Ureter (tissue), 1 donor: ENCODE data around the gene SH2D3A. TPM values are rescaled to one million over a fixed set of nuclear protein-coding genes. Genes with fewer than 3 reads are reported as not detected.
A peak's percentile ranks its signal among the peaks of the same experiment; 100 is the strongest.

Experiments used
- DNase-seq: peaks from one replicate; pipeline ENCODE4 v3.0.0-alpha.2; 2020; ENCODE audit warnings: low spot score
- total RNA-seq: library from RNA; stranded (reverse); gene quantifications from one replicate; pipeline ENCODE4 v1.2.4, GENCODE V29; 2023
- donor health status: DM: yes; HTN: yes; CAD: no.

SH2D3A gene
- total RNA-seq, 1 donor from 2014 or later, result 68.7 TPM

DNA sequence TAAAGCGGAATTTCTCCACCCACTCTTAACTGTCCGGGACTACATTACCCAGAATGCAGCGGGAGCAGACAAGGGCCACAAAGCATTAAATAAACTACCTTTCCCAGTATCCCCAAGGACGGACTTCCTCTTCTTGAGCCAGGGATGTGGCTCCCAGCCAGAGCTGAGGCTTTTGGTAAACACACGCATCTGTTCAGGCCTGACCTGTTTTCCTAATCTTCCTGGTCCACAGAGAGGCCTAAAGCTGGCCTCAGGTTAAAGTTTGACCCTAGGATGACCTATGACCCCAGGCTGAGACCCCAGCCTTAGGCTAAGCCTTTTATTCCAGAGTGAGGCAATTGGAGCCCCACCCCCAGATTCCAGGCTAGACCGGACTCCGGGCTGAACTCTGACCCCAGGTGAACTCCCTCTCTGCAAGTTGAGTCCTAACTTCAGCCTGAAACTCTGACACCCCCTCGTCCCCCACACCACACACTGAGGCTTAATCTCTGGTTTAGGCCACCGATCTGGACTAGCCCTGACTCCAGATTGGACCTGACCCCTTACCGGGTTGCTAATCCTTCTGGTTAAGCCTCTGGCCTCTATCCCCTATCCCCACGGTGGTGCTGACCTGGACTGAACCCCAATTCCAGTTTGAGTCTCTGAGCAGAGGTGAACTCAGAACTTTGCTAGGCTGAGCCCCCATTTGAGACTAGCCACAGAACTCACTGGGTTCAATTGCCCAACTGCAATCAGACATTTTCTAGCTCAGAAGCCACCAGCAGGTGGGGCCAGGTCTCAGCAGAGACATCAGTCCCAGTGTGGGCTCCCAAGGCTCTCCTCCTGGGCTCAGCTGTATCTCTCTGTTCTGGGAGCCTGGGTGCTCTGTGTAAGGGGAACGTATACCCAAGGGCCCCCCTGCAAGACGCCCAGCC, 29.1 kb downstream of the SH2D3A start:
- DNase-seq, result peak; percentile 97

DNA sequence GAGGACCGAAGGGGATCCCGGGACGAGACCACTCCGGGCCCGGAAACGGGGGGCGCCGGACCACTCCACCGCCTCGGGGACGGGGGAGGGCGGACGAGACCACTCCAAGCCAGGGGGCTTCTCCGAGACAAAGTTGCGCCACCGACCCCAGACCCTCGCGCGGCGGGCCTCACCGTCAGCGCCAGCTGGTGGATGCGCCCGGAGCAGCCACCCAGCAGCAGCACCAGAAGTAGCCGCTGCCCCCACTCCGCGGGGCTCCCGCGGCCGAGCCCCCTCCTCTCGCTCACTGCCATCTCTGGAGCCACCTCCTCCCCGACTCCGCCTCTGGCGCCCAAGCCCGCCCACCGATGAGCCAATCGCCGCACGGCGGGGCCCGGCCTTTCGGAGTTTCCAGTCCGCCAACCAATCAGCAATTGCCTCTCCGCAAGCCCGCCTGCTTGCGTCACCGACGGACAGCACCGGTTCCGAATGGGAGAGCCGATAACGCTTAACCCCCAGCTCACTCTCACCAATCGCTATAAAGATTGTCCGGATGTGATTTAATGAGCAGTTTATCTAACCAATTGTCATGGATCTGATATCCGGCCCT, 29.9 kb downstream of the SH2D3A start, which contains the start of gene GPR108:
TSS of gene GPR108 (minus strand) at position 297 of the 589 bp plus-strand sequence. CDS start at position 293, 4 bp downstream.
- peak; percentile 100 for DNase-seq

DNA sequence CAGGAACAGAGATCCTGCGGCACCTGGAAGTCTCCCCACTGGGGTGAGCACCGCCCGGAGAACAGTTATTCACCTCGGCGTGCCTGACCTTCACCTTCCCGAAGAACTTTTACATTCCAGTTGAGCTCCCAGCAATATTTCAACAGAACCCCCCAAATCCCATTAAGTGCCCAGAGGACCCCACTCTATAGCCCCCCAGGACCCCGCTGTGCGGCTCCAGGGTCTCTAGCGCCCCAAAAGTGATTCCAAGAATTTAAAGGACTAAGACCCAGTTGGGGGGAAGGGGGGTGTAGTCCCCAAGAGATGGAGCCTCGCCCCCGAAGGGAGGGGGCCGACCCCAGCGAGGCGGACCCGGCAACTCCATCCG, 30.3 kb downstream of the SH2D3A start:
- DNase-seq, result no peak

DNA sequence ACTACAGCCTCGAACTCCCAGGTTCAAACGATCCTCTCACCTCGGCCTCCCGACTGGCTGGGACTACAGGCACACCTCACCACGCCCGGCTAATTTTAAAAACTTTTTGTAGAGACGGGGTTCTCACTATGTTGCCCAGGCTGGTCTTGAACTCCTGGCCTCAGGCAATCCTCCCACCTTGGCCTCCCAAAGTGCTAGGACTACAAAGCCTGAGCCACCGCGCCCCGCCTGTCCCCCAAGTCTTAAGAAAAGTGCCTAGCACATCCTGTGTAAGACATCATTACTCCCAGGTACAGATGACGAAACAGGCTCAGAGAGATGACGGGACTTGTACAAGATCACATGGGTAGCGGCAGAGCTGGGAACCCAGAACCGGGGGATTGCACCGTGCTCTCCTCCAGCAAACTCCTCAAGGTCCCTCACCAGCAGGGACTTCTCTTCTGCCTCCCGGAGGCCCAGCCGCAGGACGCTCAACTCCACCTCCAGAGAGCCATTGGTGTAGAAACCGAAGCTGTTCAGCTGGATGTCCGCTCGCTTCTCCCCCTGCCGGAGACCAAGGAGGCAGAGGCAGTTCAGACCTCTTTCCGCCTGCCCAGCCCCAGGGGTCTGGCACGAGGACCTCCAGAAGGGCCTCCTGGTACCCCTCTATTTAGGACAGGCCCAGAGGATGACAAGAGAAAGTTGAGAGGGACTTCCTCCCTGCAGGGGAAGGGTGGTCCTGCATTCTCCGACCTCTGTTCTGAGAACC, 30.9 kb downstream of the SH2D3A start:
- DNase-seq, result peak; percentile 80

DNA sequence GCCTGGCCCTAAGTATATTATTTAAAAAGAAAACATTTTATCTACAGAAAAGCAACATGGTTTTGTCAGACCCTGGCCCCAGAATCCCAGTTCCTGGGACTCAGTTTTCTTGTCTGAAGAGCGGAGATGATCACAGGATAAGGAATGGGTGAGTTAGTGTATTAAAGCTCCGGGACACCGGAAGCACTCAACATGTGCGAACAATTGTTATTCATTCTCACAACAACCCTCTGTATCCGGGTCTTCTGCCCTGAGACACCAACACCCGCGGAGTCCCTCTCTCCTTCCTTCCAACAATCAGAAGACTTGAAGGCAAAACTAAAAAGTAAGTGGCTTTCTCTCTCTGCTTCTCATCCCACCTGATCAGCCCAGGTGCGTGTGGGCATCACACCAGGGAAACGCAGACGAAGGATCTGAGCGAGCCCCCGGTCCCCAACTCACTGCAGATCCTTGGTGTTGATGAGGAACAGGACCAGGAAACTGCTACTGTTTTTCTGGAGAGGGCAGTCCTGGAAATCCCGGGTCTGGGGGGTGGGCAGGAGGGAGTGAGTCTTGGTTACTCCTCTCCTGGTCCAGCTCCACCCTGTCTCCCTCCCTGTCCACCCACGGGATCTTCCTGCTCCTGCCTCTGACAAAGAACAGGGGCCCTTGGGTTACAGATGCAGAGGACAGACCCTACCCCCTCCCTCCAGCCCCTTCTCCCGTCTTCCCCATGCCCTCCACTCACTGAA, 31.9 kb downstream of the SH2D3A start:
- DNase-seq, result peak; percentile 46

DNA sequence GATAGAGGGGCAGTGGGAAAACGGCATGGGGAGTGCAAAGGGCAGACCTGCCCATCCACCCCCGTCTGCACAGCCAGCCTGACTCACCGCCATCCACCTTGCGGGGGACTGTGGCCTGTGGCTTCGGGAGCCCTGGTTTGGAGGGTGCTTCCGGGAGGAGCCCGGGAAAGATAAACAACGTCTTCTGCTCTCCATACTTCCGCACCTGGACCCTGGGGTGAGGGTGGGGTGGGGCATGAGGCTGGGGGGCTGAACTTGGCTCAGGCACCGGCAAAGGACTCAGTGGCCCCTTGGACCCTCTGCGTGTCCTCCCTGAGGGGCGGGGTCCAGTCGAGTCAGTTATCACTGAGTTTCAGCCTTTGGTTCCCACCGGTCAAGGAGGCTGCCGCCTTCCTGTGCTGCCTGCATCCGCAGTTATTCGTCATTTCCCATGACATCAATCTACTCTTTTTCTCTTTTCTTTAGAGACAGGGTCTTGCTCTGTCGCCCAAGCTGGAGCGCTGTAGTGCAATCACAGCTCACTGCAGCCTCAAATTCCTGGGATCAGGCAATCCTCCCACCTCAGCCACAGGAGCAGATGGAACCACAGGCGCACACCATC, 33.0 kb downstream of the SH2D3A start:
- peak; percentile 44 for DNase-seq

DNA sequence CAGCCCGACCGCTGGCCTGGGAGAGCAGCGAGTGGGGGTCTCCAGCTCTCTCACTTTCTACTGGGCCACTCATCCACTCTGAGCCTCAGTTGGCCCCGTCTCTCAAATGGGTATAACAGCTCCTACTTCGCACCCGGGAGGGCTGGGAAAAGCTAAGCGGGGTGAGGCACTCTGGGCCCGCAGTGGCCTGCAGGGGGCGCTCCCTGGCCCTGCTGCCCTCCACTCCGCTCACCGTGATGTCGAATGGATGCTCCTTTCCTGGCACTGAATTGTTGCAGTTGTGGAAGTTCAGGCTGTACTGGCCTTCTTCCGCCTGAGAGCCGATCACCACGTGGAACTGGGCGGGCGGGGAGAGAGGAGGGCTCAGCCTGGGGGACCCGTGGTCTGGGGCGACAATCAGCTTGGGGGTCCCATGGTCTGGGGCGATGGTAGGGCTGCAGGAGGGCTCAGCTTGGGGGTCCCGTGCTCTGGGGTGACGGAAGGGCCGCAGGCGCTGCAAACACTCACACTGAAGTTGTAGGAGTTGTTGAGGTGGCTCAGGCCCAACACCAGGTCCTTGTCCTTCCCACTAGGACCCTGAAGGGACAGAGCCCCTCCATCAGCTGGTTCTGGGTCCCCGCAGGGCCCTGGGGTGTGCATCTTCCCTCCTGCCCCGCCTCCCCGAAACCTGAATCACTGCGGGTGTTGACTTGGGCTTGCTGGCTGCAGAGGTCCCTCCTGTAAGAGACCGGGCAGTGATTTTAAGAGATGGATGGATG, 33.7 kb downstream of the SH2D3A start:
- DNase-seq, result no peak

DNA sequence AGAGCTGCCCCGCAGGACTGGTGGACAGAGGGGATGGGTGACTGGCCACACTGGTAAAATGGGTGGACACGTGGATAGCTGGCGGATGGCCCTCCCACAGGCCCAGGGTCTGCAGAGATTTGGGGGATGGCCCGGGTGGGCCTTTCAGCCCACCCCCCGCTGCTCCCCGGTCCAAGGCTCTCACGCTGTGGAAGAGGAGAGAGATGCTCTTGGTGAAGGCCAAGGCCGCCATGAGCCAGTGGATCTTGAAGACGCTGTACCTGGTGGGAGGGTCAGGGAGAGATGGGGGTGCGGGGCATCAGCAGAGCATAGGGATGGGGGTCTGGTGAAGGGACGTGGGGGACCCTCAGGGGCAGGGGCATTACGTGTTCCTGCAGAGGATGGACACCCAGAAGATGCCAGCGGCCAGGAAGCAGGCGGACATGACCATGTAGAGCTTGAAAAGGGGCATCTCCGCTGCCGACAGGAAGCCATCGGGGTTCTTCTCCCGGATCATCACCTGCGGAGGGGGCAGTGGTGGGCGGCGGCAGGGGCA, 34.4 kb downstream of the SH2D3A start:
- no peak for DNase-seq

DNA sequence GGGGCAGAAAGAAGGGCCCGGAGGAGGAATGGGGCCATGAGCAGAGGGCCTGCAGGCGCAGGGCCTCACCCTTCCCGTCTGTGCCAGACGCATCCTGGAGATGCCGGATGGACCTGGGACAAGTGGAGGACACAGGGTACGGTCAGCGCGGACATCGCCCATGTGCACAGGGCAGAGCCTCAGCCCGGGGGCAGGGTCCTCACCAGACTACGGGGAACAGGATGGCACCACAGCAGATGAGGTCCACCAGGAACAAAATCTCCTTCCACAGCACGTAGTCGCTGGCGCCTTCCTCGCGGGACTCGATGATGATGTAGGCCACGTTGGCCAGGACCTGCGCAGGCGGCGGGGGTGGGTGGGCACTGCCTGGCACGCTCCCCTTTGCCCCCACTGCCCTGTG, 35.4 kb downstream of the SH2D3A start:
- DNase-seq, result no peak

DNA sequence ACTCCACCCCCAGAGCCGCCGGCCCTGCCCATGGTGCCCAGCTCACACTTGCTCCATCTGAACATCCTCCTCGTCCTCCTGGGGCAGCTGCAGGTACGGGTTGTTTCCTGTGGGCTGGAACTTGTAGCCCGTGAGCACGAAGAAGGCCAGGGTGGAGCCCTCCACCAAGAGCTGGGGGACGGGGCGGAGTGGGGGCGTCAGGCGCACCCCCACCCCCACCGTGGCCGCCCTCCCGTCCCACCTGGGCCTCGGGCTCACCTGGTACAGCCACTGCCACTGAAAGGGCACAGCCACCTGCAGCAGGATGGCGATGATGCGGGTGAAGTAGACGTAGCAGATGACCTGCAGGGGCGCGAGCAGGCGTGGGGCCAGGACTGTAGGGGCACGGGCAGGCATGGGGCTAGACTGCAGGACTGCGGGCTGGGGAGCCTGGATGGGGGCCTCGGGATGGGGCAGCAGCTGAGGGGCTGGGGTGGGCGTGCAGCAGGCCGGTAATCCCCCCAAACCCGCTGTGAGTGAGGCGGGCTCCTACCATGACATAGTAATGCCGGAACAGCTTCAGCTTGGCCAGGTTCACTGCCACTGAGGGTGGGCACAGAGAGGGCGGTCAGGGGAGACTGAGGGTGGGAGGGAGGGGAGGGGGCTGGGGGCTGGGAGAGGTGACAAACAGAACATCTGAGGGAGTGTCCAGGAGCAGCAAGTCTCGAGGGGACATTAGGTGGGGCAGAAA, 36.1 kb downstream of the SH2D3A start:
- peak; percentile 46 for DNase-seq

DNA sequence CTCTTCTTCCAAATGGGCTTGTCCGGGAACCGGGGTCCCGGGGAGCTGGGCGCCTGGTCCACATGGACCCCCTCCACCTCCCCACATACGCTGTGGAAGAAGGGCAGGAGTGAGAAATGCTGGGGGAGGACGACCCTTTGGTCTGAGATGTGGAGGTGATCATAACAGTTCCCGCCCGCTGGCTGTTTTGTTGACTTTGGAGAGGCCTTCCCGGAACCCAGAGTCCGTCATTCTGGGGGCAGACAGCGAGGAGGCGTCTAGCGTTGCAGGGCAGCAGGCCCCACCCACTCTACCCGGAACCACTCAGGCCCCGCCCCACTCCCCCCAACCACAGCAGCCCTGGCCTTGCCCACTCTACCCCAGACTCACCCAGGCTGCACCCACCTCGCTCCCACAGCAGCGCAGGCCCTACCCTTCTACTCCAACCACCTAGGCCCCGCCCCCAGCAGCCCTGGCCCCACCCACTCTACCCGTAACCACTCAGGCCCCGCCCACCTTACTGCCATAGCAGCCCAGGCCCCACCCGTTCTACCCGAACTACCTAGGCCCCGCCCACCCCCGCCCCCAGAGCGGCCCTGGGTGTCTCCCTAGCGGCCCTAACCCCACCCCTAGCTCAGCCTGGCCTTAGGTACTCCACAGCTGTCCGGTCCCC, 37.0 kb downstream of the SH2D3A start:
- DNase-seq, result peak; percentile 66

DNA sequence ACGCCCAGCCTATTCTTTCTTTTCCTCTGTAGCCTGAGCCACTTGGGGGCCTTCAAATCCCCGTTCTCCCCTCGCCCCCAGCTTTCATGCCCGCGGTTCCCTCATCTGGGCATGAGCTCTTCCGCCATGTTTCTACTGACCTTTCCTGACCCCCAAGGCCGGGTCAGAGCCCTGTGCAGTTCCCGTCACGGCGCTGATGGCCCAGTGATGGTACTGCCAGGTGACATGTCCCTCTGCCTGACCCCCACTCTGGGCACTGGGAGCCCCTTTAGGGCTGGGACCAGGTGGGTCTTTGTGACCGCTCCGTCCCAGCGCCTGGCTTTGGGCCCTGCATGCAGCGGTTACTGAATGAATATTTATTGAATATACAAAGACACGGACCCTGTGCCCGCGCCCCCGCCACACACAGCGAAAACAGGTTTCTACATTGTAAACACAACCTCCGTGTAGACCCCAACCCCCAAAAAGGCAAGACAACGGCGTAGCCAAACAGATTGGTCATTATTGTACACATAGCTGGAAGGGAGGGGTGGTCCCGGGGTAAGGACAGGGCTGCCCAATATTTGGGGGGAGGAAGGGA, 37.6 kb downstream of the SH2D3A start:
- no peak for DNase-seq

DNA sequence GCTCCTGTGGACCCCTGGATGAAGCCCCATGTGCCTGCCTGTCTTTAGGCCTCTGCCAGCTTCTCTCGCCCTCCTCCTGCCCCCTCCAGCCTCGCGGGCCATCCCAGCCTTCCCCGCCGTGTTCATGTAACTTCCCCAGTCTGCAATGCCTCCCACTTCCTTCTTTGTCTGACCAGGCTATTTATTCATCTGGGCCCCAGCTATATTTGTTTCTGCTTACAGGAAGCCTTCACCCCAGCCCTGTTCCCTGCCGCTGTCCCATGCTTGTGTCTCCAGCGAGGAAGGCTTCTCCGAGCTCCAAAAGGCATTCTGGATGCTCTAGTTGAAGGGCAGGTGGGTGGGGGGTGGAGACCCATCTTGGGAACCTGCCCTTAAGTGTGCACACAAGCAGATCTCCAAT, 38.9 kb downstream of the SH2D3A start:
- peak; percentile 48 for DNase-seq

DNA sequence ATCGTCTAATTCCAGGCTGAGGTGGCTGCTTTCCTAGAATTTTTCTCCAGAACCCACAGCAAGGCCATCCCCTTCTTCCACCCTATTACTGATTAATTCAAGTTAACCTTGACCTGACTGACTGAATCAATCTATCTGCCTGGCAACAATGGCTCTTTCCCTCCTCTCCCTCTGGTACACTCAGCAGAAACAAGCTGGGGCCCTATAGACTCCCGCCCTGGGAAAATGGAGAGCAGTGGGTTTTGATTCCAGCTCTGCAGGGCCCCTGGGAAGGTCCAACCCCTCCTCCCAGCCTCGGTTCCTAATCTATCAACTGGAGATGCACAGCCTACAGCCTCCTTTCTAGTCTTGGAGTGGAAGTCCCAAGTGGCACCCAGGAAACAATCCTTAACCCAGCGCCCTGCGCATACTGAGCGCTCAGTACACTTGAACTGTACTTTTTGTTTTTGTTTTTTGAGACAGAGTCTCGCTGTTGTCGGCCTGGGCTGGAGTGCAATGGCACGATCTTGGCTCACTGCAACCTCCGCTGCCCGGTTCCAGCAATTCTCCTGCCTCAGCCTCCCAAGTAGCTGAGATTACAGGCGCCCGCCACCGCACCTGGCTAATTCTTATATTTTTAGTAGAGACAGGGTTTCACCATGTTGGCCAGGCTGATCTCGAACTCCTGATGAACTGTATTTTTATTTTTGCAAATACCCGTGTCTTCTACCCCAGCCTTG, 41.6 kb downstream of the SH2D3A start:
- no peak for DNase-seq

DNA sequence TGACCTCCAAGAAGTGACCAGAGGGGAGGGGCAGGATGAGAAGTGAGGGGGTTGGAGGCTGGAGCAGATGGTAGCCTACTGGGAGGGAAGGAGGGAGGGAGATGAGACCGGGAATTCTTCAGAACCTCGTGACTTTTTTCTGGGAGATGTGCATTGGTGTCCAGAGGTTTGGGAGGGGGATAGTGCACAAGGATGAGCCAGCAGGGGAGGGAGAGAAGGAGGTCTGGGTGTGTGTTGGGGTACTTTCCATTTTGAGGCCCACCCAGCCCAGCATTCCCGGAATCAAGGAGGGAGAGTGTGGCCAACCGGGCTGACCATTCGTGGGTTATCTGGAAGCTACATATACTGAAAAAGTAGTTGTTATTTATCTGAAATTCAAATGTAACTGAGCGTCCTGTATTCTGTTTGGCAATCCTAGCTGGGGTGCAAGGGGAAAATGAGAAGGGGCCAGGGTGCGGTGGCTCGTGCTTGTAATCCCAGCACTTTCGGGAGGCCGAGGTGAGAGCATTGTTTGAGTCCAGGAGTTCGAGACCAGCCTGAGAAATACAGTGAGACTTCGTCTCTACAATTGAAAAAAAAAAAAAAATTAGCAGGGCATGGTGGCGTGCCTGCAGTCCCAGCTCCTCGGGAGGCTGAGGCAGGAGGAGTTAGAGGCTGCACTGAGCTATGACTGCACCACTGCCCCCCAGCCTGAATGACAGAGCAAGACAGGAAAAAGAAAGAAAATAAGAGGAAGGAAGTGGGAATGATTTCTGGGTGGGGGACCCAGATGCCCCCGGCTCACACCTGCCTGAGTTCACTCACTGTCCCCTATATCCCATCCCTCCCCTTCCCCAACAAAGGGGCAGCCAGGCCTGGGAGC, 42.4 kb downstream of the SH2D3A start:
- no peak for DNase-seq

DNA sequence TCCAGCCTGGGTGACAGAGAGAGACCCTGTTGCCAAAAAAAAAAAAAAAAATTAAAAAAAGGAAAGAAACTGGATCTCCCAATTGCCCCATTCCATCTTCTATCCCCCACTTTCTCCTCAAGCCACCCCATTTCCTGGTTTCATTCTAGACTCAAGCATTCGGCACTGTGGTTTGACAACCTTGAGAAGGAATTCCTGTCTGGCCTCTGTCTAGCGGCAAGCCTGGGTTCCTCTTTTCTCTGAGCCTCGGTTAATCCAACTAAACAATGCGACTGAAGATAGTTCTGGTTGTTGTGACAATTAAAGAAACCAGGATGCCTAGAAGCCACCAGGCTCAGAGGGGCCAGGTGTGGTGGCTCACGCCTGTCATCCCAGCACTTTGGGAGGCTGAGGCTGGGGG, 43.5 kb downstream of the SH2D3A start:
- DNase-seq, result no peak

DNA sequence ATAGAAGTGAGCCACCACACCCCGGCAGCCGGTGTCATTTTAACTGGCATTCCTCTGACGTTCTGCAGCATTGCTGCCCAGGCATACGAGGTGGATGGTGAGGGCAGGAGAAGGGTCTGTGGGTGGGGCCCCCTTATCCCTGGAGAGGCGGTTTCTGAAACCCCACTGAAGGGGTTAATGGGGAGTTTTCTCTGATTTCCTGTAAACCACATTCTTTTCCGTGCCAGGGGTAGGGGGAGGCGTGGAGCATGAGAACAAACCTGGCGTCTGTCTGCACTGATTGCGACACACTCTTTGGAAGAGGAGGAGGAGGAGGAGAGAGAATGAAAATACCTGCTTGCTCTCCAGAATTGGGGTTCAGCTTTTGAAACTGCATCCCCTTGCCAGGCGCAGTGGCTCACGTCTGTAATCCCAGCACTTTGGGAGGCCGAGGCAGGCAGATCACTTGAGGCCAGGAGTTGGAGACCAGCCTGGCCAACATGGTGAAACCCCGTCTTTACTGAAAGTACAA, 44.1 kb downstream of the SH2D3A start:
- peak; percentile 65 for DNase-seq
